ENCODE results near the gene EPHA6. TPM values are rescaled to one million over a fixed set of nuclear protein-coding genes. Genes with fewer than 3 reads are reported as not detected.

The EPHA6 gene
- total RNA-seq, 1 donor from 2014 or later = 1.2 TPM

DNA sequence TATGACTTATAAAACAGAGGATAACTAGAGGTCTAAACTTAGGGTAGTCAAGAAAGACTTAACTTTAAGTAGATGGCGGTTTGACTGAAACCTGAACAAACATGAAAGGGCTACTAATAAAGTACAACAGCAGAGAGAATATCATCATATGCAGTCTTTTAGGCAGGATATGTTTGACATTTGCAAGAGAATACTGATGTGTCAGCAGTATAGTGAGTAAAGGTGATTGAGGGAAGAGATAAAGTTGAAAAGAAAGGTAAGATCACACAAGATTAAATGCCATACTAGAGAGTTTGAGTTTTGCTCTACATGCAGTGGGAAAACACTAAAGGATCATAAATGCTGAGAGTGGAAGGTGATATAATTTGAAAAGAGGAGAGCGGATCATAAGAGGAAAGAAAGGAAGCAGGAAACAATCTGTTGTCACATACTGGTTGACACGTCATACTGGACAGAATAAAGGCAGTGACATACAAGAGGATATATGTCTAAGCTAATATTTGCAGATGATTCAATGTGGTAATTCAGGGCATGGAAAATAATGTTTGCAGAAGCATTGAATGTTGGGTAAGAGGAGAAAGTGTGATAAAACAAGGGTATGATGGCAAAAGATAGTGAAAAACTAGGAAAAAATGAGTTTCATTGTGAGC is 223.0 kb downstream of the EPHA6 start:
- H3K9me3 ChIP-seq = no peaks in the 10 kb centered on the region
- H3K4me3 ChIP-seq = no peak overlapping the region
- intact Hi-C loops (cut with DNase I) = no loop called here
- no peaks in the 10 kb centered on the region for H3K36me3 ChIP-seq
- no peaks in the 10 kb centered on the region for H3K4me1 ChIP-seq
- H3K27ac ChIP-seq = no peak overlapping the region
- DNase-seq (ENCODE audit: extremely low spot score in 2 of 2) = no peak
- TF ChIP-seq, protein P1, sequence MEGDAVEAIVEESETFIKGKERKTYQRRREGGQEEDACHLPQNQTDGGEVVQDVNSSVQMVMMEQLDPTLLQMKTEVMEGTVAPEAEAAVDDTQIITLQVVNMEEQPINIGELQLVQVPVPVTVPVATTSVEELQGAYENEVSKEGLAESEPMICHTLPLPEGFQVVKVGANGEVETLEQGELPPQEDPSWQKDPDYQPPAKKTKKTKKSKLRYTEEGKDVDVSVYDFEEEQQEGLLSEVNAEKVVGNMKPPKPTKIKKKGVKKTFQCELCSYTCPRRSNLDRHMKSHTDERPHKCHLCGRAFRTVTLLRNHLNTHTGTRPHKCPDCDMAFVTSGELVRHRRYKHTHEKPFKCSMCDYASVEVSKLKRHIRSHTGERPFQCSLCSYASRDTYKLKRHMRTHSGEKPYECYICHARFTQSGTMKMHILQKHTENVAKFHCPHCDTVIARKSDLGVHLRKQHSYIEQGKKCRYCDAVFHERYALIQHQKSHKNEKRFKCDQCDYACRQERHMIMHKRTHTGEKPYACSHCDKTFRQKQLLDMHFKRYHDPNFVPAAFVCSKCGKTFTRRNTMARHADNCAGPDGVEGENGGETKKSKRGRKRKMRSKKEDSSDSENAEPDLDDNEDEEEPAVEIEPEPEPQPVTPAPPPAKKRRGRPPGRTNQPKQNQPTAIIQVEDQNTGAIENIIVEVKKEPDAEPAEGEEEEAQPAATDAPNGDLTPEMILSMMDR (IDR thresholded peaks at IDR 0.05) = no peak
- TF ChIP-seq POLR2A (IDR thresholded peaks at IDR 0.05) = no peak
- TF ChIP-seq POLR2AphosphoS5 (IDR thresholded peaks at IDR 0.05; ENCODE audit: insufficient read depth in 1 of 2, low read depth in 1 of 2) = no peak
- no peaks in the 10 kb centered on the region for H3K27me3 ChIP-seq

DNA sequence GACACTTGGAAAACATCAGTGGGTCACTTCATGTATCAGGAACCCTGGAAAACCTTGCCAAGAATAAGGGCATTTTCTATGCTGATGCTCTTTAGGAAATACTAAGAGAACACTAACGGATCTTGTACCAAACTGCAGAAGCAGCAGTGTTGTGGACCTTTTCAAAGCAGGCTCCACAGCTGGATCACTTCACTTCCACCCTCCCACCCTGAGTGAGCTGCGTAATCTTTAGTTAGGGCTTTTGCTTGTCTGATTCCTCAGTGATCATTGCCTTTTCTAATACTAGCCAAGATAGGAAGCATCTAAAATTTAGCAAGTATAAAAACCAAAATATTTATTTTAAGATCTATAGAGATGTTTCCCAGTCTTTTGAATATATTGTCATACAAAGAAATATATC is 229.0 kb downstream of the EPHA6 start:
- H3K36me3 ChIP-seq = no peaks in the 10 kb centered on the region
- no peak overlapping the region for H3K27ac ChIP-seq
- H3K9me3 ChIP-seq = no peaks in the 10 kb centered on the region
- H3K4me1 ChIP-seq = no peaks in the 10 kb centered on the region
- H3K4me3 ChIP-seq = no peak overlapping the region
- intact Hi-C loops (cut with DNase I) = no loop called here
- TF ChIP-seq POLR2AphosphoS5 (IDR thresholded peaks at IDR 0.05; ENCODE audit: insufficient read depth in 1 of 2, low read depth in 1 of 2) = no peak
- no peaks in the 10 kb centered on the region for H3K27me3 ChIP-seq
- no peak for DNase-seq (ENCODE audit: extremely low spot score in 2 of 2)

DNA sequence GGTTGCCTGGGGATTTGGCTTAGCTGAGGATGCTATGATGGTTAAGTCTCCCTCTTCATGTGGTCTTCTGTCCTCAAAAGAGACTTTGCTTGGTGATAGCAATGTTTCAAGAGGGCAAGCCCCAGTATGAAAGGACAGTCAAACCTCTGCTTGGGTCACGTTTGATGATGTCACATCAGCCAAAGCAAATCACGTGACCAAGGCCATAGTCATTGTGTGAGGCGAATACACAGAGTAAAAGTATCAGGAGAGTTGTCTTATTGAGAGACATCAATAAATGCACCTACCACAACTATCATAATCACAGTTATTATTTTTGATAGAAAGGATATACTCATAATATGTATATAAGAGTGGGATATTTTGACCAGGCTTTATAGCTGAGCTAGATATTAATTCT is 243.0 kb downstream of the EPHA6 start:
- Histone ChIP-seq H3K27me3 (no peaks in the 10 kb centered on the region), H3K36me3 (no peaks in the 10 kb centered on the region), H3K9me3 (no peaks in the 10 kb centered on the region), H3K4me3 (no peak overlapping the region), H3K4me1 (no peaks in the 10 kb centered on the region), H3K27ac (no peak overlapping the region)
- DNase-seq (ENCODE audit: extremely low spot score in 2 of 2) = no peak
- TF ChIP-seq, protein P1 (IDR thresholded peaks at IDR 0.05) = no peak
- TF ChIP-seq POLR2AphosphoS5 (IDR thresholded peaks at IDR 0.05; ENCODE audit: insufficient read depth in 1 of 2, low read depth in 1 of 2) (no peak), POLR2A (IDR thresholded peaks at IDR 0.05) (no peak)
- intact Hi-C loops (cut with DNase I) = no loop called here

DNA sequence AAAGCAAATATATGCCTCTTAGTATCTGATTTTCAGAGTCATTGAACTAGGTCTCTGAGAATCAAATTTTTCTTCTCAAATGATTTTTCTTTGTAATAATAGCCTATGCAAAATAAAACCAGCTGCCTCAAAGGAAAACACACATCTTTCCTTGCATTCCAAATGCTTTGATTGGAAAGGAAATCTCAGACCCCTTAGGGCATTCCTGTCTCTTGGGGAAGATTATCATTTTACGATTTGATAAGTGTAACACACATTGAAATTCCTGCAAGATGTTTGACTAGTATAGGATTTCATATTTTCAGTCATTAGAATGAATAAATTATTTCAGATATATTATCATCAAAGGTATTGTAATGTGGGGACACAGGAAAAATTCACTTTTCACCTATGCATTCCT is 244.8 kb downstream of the EPHA6 start:
- TF ChIP-seq POLR2AphosphoS5 (IDR thresholded peaks at IDR 0.05; ENCODE audit: insufficient read depth in 1 of 2, low read depth in 1 of 2) = no peak
- no peak for TF ChIP-seq POLR2A (IDR thresholded peaks at IDR 0.05)
- TF ChIP-seq, protein P1 (IDR thresholded peaks at IDR 0.05) = no peak
- H3K36me3 ChIP-seq = no peaks in the 10 kb centered on the region
- intact Hi-C loops (cut with DNase I) = no loop called here

DNA sequence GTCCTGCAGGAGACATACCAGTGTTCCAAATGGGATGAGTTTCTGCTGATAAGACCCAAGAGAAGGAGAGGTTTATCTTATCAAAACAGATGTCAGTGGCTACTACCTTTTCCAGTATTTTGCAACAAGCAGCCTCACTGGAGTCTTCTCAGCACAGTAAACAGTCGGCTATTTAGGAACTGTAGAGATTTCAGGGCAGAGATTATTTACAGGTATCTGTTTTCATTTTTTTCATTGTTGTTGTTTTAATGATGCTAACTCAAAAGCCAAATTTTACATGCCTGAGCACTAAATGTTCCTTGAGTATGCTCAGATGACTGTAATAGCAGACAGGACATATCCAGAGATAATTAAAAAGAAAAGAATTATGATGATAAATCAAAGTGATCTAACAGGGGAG is 252.1 kb downstream of the EPHA6 start:
- no peaks in the 10 kb centered on the region for H3K27me3 ChIP-seq
- TF ChIP-seq, protein P1 (IDR thresholded peaks at IDR 0.05) = no peak
- TF ChIP-seq POLR2AphosphoS5 (IDR thresholded peaks at IDR 0.05; ENCODE audit: insufficient read depth in 1 of 2, low read depth in 1 of 2) (no peak), POLR2A (IDR thresholded peaks at IDR 0.05) (no peak)
- H3K4me1 ChIP-seq = no peaks in the 10 kb centered on the region
- no peaks in the 10 kb centered on the region for H3K9me3 ChIP-seq
- no peak overlapping the region for H3K27ac ChIP-seq
- H3K36me3 ChIP-seq = no peaks in the 10 kb centered on the region
- DNase-seq (ENCODE audit: extremely low spot score in 2 of 2) = no peak
- intact Hi-C loops (cut with DNase I) = no loop called here
- no peak overlapping the region for H3K4me3 ChIP-seq

More for the DNA sequence above, 244.8 kb downstream of the EPHA6 start:
- Histone ChIP-seq H3K27me3 (no peaks in the 10 kb centered on the region), H3K27ac (no peak overlapping the region), H3K9me3 (no peaks in the 10 kb centered on the region), H3K4me3 (no peak overlapping the region), H3K4me1 (no peaks in the 10 kb centered on the region)
- DNase-seq (ENCODE audit: extremely low spot score in 2 of 2) = no peak
